BJ (cell line): ENCODE results near the gene TUBGCP6. TPM values are rescaled to one million over a fixed set of nuclear protein-coding genes. Genes with fewer than 3 reads are reported as not detected.

Experiments used
- CTCF ChIA-PET: fragments of 350-600 bp; formaldehyde crosslinking; extraction: SDS; loops from one replicate; lab custom pipeline; 2021; ENCODE audit warnings: antibody characterized with exemption, inconsistent platforms; lab: Yijun Ruan, JAX
- POLR2A ChIA-PET: fragments of 300-600 bp; sonication (Branson Sonifier 250); formaldehyde crosslinking; extraction: SDS; loops from one replicate; lab custom pipeline; 2021; ENCODE audit warnings: antibody characterized with exemption; lab: Charles Lee
- DNase-seq: peaks from one replicate; pipeline ENCODE4 v3.0.0-alpha.2; 2011; ENCODE audit warnings: low read depth
- H3K27me3 ChIP-seq: 2 replicates; pipeline ENCODE4 v1.6.0; 2011; ENCODE audit warnings: low read length; ENCODE audit not compliant: control insufficient read depth, insufficient read depth
- H3K36me3 ChIP-seq: 2 replicates; pipeline ENCODE4 v1.5.1; 2011; ENCODE audit warnings: low read length; ENCODE audit not compliant: control insufficient read depth, insufficient read depth
- H3K4me3 ChIP-seq: 2 replicates; pipeline ENCODE4 v1.5.1; 2011; ENCODE audit warnings: low read depth, mild to moderate bottlenecking, control low read depth, low read length
- CTCF ChIP-seq: IDR thresholded peaks from 2 replicates; pipeline ENCODE4 v1.5.1; 2011; ENCODE audit warnings: low read depth, mild to moderate bottlenecking, control low read depth, inconsistent platforms, low read length, moderate library complexity; ENCODE audit not compliant: insufficient read depth
- polyA plus RNA-seq: library from polyadenylated mRNA; depleted of rRNA; stranded (reverse); fragments of >200 nt; gene quantifications from 2 replicates; pipeline ENCODE4 v1.2.3, GENCODE V29; 2011

The TUBGCP6 gene
- polyA plus RNA-seq, 1 experiment, result 17.5 TPM

- TF ChIP-seq CTCF, result no peak
- DNase-seq, result no peak
- Histone ChIP-seq H3K4me3 (no peak overlapping the region), H3K27me3 (no peaks in the 10 kb centered on the region), H3K36me3 (peaks cover 25% of the 10 kb centered on the region)
- ChIA-PET POLR2A (no interaction called here), CTCF (interaction anchor here (2.2 kb wide), 1 partner anchor 9 kb away, joined by 9 read pairs; no protein-coding TSS in a partner anchor)
These were observed 17.1 kb downstream of the TUBGCP6 start for GRCh38 chr22:50227579-50228215.

- Histone ChIP-seq H3K36me3 (peaks cover 28% of the 10 kb centered on the region), H3K4me3 (no peak overlapping the region), H3K27me3 (no peaks in the 10 kb centered on the region)
- POLR2A ChIA-PET, result no interaction called here
- no peak for TF ChIP-seq CTCF
- DNase-seq, result no peak
- CTCF ChIA-PET, result interaction anchor here (0.6 to 2.2 kb wide), 3 partner anchors 10 to 50 kb away, joined by 3 to 9 read pairs (median 3); no protein-coding TSS in a partner anchor
These were observed 18.0 kb downstream of the TUBGCP6 start for GRCh38 chr22:50226875-50227165.

GRCh38 chr22:50226063-50226874 is 18.6 kb downstream of the TUBGCP6 start:
- no peak overlapping the region for H3K4me3 ChIP-seq
- no peak for TF ChIP-seq CTCF
- no peak for DNase-seq
- H3K36me3 ChIP-seq, result peaks cover 29% of the 10 kb centered on the region
- ChIA-PET POLR2A (no interaction called here), CTCF (interaction anchor here (0.6 to 2.2 kb wide), 4 partner anchors 11 to 50 kb away, joined by 3 to 9 read pairs (median 4); no protein-coding TSS in a partner anchor)
- H3K27me3 ChIP-seq, result no peaks in the 10 kb centered on the region

GRCh38 chr22:50225200-50225969 is 19.4 kb downstream of the TUBGCP6 start:
- Histone ChIP-seq H3K4me3 (no peak overlapping the region), H3K36me3 (peaks cover 37% of the 10 kb centered on the region), H3K27me3 (no peaks in the 10 kb centered on the region)
- DNase-seq, result no peak
- no peak for TF ChIP-seq CTCF
- ChIA-PET CTCF (interaction anchor here (1.1 kb wide), 2 partner anchors 10 to 12 kb away, joined by 3 to 4 read pairs; no protein-coding TSS in a partner anchor), POLR2A (no interaction called here)
